Liver (tissue), 9 donors: Measurements from ENCODE around the gene CHMP4A. TPM values are rescaled to one million over a fixed set of nuclear protein-coding genes. Genes with fewer than 3 reads are reported as not detected.
"Not testable (repeated sequence)": the region's sequence is repeated elsewhere in the genome, so short reads cannot be mapped to it uniquely, and the experiment has no call there.

Experiments
- DNase-seq: peaks from one replicate; pipeline ENCODE4 v3.0.0-alpha.2; 2017; ENCODE audit warnings: low spot score
- H3K27ac ChIP-seq, 2 donors: one replicate each; pipeline ENCODE4 v1.7.0; 2013; ENCODE audit warnings: inconsistent platforms in 2 of 2, low read length in 2 of 2, control low read depth in 1 of 2, low read depth in 1 of 2, mild to moderate bottlenecking in 1 of 2
- H3K27me3 ChIP-seq, 4 donors: one replicate each; pipeline versions ENCODE4 v1.6.1 to v1.7.0; 2013; ENCODE audit warnings: low read length in 3 of 4, inconsistent platforms in 1 of 4, mild to moderate bottlenecking in 1 of 4, moderate library complexity in 1 of 4; ENCODE audit not compliant: control insufficient read depth in 4 of 4, insufficient read depth in 4 of 4
- H3K36me3 ChIP-seq, 4 donors: one replicate each; pipeline versions ENCODE4 v1.6.1 to v1.7.0; 2013; ENCODE audit warnings: low read length in 3 of 4, mild to moderate bottlenecking in 3 of 4, low read depth in 1 of 4, moderate library complexity in 1 of 4; ENCODE audit not compliant: control insufficient read depth in 4 of 4, insufficient read depth in 3 of 4
- H3K4me1 ChIP-seq, 4 donors: one replicate each; pipeline versions ENCODE4 v1.6.1 to v1.7.0; 2013; ENCODE audit warnings: low read length in 3 of 4, mild to moderate bottlenecking in 3 of 4, moderate library complexity in 1 of 4; ENCODE audit not compliant: control insufficient read depth in 4 of 4, insufficient read depth in 4 of 4
- H3K4me3 ChIP-seq, 3 donors: one replicate each; pipeline versions ENCODE4 v1.6.1 to v1.7.0; 2013; ENCODE audit warnings: low read length in 3 of 3, control low read depth in 1 of 3, low read depth in 1 of 3, mild to moderate bottlenecking in 1 of 3
- H3K9ac ChIP-seq, 2 donors: one replicate each; pipeline ENCODE4 v1.7.0; 2013; ENCODE audit warnings: low read length in 2 of 2, mild to moderate bottlenecking in 2 of 2, moderate library complexity in 2 of 2, control low read depth in 1 of 2, low read depth in 1 of 2
- H3K9me3 ChIP-seq, 4 donors: one replicate each; pipeline versions ENCODE4 v1.6.1 to v1.7.0; 2013; ENCODE audit warnings: low read length in 3 of 4; ENCODE audit not compliant: control insufficient read depth in 4 of 4
- EGR1 ChIP-seq, 2 donors: IDR thresholded peaks; 2 replicates each; pipeline ENCODE4 v1.6.1; 2016 to 2018; ENCODE audit warnings: antibody characterized with exemption in 2 of 2, low read depth in 2 of 2
- HNF4A ChIP-seq, 2 donors: conservative IDR thresholded peaks; 2 replicates each; pipeline ENCODE4 v1.6.1; 2016; ENCODE audit warnings: antibody characterized with exemption in 2 of 2, mild to moderate bottlenecking in 2 of 2
- WGBS: extraction: QIAGEN DNeasy Blood & Tissue Kit; methylation state at CpG from one replicate; pipeline ENCODE4 v1.1.7; 2013; 5-methylcytosine and 5-hydroxymethylcytosine counted together
- polyA plus RNA-seq, 2 donors: library from polyadenylated mRNA; stranded (reverse) in 1 of 2; unstranded in 1 of 2; fragments of 200-250 nt in 1 of 2; fragments of >200 nt in 1 of 2; fragmentation: Nextera tagmentation in 1 of 2; extraction: Ambion mirVana in 1 of 2; gene quantifications; one replicate each; pipeline versions ENCODE4 v1.2.1 to v1.2.3, GENCODE V29; 2013 to 2015
- total RNA-seq, 2 donors: library from RNA; depleted of rRNA; stranded (reverse); fragments of >200 nt; gene quantifications; one replicate each; pipeline ENCODE4 v1.2.3, GENCODE V29; 2014
- TF ChIP-seq, protein P1 (sequence below): IDR thresholded peaks from 2 replicates; pipeline ENCODE4 v1.6.1; 2016; ENCODE audit warnings: antibody characterized with exemption
- TF ChIP-seq, protein P2 (sequence below): IDR thresholded peaks from 2 replicates; pipeline ENCODE4 v1.6.1; 2016; ENCODE audit warnings: antibody characterized with exemption
- donor health status: healthy.
- donor health status: healthy.
- donor health status: healthy.
- donor health status: healthy.
- donor health status: healthy.

Gene CHMP4A
- total and polyA plus RNA-seq, 4 donors = 14.6 to 38.7 (median 28.0) TPM

DNA sequence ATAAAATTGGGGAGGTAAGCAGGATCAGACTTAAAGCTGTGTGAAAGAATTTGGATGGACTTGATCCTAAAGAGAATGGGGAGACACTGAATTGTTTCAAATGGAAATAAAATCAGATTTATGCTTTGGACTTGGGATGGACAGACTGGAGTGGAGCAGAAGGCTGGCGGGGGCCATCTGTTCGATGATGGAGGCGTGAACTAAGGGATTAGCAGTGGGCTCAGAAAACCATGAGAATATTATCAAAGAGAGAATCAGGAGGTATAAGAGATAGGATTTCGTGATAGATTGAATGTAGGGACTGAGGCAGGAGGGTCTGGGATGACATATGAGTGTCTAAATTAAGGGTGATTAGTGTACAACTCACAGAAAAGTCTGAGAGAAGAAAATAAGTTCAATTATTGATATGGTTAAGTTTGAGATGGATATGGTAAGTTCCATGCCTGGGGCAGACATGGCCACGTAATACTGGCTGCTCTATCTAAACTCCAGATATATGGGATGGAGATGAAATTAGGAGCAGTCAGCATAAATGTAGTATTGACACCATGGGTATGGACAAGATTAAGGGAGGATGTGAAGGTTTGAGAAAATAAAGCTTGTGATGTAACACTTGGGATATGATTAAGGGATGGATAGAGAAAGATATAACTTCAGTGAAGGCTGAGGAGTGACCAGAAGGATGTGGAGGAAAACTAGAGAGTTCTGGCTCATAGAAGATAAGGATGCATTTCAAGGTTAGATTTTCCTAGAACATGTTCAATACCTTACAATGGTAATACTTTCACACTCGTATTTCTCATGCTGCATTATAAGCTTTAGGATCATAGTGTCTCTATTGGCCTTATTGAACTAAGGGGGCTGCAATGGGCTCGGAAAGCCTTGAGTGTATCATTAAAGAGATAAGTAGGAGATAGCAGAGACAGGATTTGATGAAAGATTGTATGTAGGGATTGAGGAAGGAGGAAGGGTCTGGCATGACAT, 8.8 kb downstream of the CHMP4A start:
- no peak for DNase-seq
- 95% methylated on average over 7 of the region's 7 CpGs for WGBS
- Histone ChIP-seq H3K27me3 (no peaks in the 10 kb centered on the region), H3K4me3 (no peak overlapping the region), H3K27ac (no peak overlapping the region), H3K9ac (no peak overlapping the region), H3K4me1 (no peaks in the 10 kb centered on the region), H3K36me3 (peaks cover 3 to 20% (median 15%) of the 10 kb centered on the region in 4 donors), H3K9me3 (no peaks in the 10 kb centered on the region)
- TF ChIP-seq EGR1 (IDR thresholded peaks at IDR 0.05; ENCODE audit: low read depth in 2 of 2) = no peak

DNA sequence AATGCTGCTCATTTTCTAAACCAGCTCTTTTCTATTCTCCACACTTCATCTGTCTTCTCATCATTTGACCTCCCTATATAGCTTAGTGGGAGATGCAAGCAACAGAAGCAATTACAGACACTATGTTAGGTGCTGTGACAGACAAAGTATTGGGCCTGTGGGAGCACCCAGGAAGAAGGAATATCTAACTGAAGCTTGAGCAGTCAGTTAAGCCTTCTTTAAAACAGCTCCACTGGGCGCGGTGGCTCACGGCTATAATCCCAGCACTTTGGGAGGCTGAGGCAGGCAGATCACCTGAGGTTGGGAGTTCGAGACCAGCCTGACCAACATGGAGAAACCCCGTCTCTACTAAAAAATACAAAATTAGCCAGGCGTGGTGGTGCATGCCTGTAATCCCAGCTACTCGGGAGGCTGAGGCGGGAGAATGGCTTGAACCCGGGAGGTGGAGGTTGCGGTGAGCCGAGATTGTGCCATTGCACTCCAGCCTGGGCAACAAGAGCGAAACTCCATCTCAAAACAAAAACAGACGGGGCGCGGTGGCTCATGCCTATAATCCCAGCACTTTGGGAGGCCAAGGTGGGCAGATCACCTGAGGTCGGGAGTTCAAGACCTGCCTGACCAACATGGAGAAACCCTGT, 9.9 kb downstream of the CHMP4A start:
- peaks cover 0 to 16% (median 12%) of the 10 kb centered on the region in 4 donors for H3K36me3 ChIP-seq
- H3K9me3 ChIP-seq, H3K4me3 ChIP-seq, H3K27me3 ChIP-seq, H3K27ac ChIP-seq, DNase-seq, H3K4me1 ChIP-seq, H3K9ac ChIP-seq: not testable (repeated sequence)
- 97% methylated on average over 16 of the region's 16 CpGs for WGBS

DNA sequence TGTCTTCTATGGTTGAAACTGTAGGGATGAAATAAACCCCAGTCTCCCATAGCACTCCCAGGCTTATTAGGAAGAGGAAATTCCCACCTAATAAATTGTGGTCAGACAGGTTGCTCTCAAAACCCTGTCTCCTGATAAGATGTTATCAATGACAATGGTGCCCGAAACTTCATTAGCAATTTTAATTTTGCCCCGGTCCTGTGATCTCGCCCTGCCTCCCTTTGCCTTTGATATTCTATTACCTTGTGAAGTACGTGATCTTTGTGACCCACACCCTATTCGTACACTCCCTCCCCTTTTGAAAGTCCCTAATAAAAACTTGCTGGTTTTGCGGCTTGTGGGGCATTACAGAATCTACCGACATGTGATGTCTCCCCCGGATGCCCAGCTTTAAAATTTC, 10.8 kb downstream of the CHMP4A start:
- H3K9me3 ChIP-seq, H3K9ac ChIP-seq, H3K4me3 ChIP-seq, H3K4me1 ChIP-seq, H3K27ac ChIP-seq, DNase-seq, H3K27me3 ChIP-seq: not testable (repeated sequence)
- WGBS = 95% methylated on average over 8 of the region's 8 CpGs
- peaks cover 0 to 16% (median 9%) of the 10 kb centered on the region in 4 donors for H3K36me3 ChIP-seq

DNA sequence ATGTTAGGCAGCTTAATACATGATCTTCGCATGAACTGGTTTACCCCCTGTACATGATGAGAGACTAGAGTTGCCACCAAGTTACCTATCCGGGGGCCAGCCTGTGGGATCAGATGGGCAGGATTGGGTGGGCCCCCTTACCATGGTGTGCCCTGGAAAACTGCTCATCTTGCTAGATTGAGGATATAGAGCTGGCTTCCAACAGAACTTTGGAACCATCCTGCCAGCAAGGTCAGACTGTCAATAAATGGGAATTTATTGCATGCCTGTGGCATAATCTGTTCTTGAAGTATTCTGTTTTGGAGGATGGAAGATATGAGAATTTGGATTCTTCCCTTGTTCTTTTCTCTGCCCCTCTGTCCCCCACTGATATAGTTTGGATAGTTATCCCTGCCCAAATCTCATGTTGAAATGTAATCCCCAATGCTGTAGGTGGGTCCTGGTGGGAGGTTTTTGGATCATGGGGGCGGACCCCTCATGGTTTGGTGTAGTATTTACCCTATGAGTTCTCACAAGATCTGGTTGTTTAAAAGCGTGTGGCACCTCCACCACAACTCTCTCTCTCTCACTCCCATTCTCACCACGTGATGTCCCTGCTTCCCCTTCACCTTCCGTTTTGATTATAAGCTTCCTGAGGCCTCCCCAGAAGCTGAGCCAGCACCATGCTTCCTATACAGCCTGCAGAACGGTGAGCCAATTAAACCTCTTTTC, 14.3 kb downstream of the CHMP4A start:
- TF ChIP-seq HNF4A (conservative IDR thresholded peaks at IDR 0.05) = peak; percentile 48 to 66
- TF ChIP-seq, protein P1, sequence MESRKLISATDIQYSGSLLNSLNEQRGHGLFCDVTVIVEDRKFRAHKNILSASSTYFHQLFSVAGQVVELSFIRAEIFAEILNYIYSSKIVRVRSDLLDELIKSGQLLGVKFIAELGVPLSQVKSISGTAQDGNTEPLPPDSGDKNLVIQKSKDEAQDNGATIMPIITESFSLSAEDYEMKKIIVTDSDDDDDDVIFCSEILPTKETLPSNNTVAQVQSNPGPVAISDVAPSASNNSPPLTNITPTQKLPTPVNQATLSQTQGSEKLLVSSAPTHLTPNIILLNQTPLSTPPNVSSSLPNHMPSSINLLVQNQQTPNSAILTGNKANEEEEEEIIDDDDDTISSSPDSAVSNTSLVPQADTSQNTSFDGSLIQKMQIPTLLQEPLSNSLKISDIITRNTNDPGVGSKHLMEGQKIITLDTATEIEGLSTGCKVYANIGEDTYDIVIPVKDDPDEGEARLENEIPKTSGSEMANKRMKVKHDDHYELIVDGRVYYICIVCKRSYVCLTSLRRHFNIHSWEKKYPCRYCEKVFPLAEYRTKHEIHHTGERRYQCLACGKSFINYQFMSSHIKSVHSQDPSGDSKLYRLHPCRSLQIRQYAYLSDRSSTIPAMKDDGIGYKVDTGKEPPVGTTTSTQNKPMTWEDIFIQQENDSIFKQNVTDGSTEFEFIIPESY = no peak
- TF ChIP-seq, protein P2, sequence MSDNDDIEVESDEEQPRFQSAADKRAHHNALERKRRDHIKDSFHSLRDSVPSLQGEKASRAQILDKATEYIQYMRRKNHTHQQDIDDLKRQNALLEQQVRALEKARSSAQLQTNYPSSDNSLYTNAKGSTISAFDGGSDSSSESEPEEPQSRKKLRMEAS = no peak
- no peaks in the 10 kb centered on the region for H3K9me3 ChIP-seq
- no peak for DNase-seq
- H3K36me3 ChIP-seq = peaks cover 0 to 4% (median 3%) of the 10 kb centered on the region in 4 donors
- H3K4me1 ChIP-seq = peaks cover 0 to 29% (median 23%) of the 10 kb centered on the region in 4 donors
- no peaks in the 10 kb centered on the region for H3K27me3 ChIP-seq
- WGBS = 80% methylated on average over 7 of the region's 7 CpGs
- no peak overlapping the region for H3K4me3 ChIP-seq
- H3K9ac ChIP-seq = no peak overlapping the region
- no peak overlapping the region for H3K27ac ChIP-seq
